Liver (tissue), 3 donors: Measurements from ENCODE around the gene GABARAP.

Experiments
- CTCF ChIP-seq: fragments of 150-350 bp; IDR thresholded peaks from 2 replicates; pipeline ENCODE4 v1.5.1; 2017; ENCODE audit warnings: improper control_type of control experiment, low read depth, low read length; ENCODE audit not compliant: missing input control
- JUND ChIP-seq, 2 donors: IDR thresholded peaks; 2 replicates each; pipeline ENCODE4 v1.6.1; 2016; ENCODE audit warnings: antibody characterized with exemption in 2 of 2
- REST ChIP-seq: IDR thresholded peaks from 2 replicates; pipeline ENCODE4 v1.6.1; 2016; ENCODE audit warnings: antibody characterized with exemption, mild to moderate bottlenecking
- SP1 ChIP-seq: IDR thresholded peaks from 2 replicates; pipeline ENCODE4 v1.6.1; 2018; ENCODE audit warnings: antibody characterized with exemption, mild to moderate bottlenecking
- YY1 ChIP-seq: IDR thresholded peaks from 2 replicates; pipeline ENCODE4 v1.6.1; 2016; ENCODE audit warnings: antibody characterized with exemption, mild to moderate bottlenecking
- ZBTB33 ChIP-seq: IDR thresholded peaks from 2 replicates; pipeline ENCODE4 v1.6.1; 2016; ENCODE audit warnings: antibody characterized with exemption
- donor health status: healthy.
- donor health status: healthy.

GRCh38 chr17:7260651-7261378, 18.6 kb upstream of the GABARAP start:
- peak; percentile 73 for TF ChIP-seq YY1
- TF ChIP-seq CTCF: no peak
- peak; percentile 68 for TF ChIP-seq REST
- peak; percentile 30 for TF ChIP-seq SP1
- no peak for TF ChIP-seq ZBTB33
- TF ChIP-seq JUND (IDR thresholded peaks at IDR 0.05): no peak
